ENCODE data around the gene PPP1R36.
"Not testable (repeated sequence)": the region's sequence is repeated elsewhere in the genome, so short reads cannot be mapped to it uniquely, and the experiment has no call there.

PPP1R36 gene

DNA sequence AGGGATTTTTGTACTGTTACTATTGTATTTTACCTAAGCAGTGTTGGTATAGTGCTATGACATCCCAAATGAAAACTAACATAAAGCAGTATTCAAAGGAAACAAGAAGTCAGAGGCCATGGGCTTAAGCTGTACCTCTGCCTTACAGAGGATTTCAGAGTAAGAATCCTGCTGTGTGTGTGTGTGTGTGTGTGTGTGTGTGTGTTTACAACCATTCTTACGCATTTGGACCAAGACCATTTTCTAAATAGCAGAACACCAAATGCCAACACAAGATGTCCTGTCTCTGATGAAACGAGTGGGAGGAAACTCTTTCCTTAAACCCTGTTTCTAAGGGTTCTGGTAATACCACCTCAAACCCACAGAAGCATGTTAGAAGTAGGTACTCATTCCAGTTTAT, 64.4 kb downstream of the PPP1R36 start:
- no peak for DNase-seq

DNA sequence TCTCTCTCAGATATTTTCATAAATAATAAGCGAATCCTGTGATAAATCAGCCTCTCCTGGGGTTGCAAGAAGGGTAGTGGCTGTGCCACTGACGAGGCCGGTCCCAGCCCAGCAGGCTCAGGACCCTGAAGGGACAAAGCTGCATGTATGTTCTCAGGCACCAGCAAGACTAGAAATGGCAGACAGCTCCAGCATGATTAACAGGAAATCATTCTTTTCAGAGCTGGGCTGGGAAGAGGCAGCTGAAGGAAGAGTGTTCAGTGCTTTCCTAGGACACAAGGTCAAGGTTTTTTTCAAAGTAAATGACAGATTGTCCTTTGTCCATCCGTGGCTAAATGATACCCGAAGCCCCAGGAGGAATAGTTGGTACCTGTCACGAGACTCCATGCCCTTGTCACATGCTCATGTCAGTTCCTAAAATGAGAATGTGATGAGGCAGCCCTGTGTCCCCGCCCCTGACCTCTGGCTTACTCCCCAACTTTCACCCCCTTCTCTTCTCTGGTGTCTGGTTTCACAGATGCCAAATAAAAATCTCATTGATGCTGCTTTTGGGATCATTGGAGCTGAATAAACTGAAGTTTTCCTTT, 65.1 kb downstream of the PPP1R36 start:
- DNase-seq, result no peak

DNA sequence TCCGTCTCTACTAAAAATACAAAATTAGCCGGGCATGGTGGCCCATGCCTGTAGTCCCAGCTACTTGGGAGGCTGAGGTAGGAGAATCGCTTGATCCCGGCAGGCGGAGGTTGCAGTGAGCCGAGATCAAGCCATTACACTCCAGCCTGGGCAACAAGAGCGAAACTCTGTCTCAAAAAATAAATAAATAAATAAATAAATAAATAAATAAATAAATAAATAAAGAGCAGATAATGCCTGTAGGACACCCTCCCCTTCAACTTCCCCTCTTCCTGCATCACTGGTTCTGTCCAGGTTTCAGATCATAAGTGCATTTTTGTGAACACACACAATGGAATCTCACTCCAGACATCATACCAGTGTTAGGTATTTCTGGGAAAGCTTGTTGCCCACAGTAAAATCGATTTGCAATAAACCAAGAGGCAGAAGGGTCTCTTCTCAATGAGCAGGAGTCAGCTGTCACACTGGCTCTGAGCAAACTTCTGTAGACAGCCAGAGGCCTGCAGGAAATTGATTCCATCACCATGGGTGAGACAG, 68.2 kb downstream of the PPP1R36 start:
- DNase-seq, result peak; percentile 69

DNA sequence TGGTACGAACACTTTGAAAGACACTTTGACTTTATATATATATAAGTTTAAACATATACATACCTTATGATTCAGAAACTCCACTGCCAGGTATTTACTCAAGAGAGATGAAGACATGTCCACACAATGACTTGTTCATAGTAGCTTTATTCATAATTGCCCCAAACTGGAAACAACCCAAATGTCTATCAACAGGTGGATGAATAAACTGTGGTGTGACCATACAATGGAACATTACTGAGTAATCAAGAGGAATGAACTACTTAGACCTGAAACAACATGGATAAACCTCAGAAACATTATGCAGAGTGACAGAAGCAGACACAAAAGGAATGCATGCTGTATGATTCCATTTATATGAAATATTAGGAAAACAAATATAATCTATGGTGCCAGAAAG, 71.1 kb downstream of the PPP1R36 start:
- no peak for DNase-seq

DNA sequence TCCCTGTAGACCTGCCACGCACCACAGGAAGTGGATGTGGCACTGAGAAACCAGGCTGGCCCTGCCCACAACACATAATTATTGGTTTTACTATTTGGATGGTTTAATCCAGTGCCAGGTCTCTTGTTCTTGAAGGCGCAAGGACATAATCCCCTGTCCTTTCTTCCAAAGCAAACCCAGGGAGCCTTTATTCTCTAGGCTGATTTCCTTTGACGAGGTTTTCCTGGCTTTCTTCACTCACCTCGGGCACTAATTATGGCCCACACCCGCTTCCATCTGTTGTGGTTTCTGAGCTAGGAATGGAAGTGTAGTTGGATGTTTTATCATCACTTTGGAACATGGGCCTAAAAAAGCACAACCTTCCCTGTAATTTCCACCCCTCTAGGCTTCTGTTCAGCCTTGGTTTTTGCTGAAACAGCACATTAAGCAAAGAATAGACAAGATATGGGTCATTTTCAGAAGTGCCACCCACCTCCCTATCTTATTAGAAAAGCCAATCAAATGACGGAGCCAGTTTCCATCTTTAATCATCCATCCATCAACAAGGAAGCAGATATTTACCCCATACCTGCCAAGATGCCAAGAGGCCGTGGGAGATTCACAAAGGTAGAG, 73.9 kb downstream of the PPP1R36 start:
- no peak for DNase-seq

DNA sequence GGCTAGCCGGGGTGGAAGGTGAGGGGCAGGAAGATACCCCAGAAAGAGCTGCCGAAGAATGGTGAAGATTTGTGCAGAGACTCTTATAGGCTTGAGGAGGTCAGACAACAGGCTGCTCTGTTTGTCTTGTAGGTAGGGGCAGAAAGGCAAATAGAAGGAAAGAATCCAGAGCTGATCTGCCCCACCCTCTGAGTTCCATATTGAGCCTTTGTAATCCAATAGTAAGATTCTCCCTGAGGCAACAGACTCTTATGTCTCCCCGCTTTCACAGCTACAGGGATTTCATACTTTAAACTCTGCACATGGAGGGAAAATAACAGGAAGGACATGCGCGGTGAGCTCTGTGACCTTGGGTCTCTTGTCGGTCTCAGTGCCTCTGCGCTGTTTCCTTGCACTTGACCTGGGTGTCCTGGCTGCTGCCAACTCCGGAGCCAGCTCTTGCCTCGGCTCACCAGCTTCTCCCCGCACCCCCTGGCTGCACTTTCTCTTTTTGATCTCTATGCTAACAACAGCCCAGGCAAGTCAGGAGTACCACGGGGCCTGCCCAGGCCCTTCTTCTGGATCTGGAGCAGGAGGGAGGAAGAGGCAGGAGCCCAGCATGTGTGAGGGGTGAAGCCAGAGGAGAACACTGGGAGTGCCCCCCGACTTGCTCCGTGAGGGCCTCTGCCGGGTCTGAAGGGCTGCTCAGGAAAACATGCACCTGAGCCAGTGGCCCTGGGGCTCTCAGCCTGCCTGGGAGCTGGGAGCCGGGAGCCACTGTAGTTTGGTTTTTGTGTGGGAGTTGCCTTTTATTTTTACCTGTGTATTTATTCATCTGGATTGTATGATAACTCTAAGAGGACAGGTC, 75.8 kb downstream of the PPP1R36 start:
- DNase-seq, result no peak

DNA sequence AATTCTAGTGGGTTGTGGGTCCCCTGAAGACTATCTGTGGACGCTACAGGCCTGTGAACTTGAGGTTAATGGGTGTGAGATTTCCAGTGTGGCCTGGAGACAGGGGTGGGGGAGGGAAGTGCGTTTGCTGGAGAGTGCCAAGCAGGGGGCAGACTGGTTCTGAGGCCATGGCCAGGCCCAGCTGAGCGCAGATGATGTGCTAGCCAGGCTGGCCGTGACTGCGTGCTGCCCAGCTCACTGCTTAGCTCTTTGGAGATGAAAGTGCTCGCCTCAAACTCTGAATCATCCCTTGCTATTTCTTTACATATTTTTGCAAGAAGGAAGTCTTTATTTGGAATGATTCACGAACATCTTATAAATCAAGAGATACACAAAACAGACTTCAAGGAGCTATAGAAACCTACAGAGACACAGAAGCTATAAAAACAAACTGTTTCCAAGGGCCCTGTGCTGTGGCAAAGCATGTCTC, 79.2 kb downstream of the PPP1R36 start:
- DNase-seq, result peak; percentile 94

DNA sequence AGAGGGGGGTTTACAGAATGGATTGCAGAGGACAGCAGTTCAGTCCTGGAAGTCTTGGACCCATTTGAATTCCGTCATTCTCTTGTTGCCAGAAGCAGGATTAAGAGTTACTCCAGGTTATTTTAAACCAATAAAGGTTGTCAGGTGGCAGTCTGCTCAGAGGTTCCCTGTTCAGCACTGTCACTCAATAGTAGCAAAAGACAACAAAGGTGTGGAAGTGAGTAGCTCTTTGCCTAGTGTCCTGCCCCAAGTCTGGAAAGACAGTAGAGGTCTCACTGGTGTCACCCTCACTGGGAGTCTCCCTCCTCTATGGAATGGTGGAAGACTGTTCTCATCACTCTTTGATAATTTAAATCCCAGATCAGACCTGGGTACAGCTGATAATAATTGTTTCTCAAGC, 81.0 kb downstream of the PPP1R36 start:
- DNase-seq, result no peak

DNA sequence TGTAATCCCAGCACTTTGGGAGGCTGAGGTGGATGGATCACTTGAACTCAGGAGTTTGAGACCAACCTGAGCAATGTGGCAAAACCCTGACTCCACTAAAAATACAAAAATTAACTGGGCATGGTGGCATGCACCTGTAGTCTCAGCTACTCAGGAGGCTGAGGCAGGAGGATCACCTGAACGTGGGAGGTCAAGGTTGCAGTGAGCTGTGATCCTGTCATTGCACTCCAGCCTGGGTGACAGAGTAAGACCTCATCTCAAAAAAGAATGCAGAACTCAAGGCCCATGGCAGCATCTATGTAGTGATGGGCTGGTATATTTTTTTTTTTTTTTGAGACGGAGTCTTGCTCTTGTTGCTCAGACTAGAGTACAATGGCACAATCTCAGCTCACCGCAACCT, 81.5 kb downstream of the PPP1R36 start:
- DNase-seq, result not testable (repeated sequence)

DNA sequence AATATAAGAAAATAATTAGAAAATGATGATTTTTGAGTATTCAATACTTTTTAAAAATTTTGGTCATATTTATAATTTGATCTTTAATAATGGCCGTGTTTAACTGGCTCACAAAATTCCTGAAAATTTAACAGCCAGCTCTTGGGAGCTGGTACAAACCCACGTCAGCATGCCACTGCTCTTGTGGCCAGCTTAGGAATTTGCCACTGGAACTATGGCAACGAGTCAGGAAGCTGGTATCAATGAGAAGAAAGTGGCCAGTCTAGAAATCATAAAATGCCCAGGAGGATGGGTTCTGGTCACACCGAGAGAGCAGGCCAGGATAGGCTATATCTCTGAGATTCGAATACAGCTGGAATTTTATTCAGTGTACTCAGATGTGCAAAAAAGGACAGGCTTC, 82.3 kb downstream of the PPP1R36 start:
- no peak for DNase-seq

DNA sequence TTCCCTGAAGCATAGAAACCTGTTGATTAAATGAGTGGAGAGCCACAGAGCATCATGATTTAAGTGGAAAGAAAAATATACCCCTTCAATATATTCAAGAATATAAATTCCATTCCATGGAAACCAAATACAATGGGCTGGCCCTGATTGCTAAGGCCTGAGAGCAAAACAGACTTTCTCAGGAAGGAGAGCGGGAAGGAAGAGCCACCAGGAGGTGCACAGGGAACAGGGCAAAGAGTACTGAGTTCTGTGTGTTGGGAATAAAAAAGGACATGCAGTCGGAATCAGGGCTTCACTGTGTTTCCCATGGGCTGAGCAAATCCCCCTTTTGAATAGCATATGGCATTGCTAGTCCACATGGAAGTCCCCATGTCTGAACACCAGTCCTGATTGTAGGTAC, 84.8 kb downstream of the PPP1R36 start:
- DNase-seq, result no peak

DNA sequence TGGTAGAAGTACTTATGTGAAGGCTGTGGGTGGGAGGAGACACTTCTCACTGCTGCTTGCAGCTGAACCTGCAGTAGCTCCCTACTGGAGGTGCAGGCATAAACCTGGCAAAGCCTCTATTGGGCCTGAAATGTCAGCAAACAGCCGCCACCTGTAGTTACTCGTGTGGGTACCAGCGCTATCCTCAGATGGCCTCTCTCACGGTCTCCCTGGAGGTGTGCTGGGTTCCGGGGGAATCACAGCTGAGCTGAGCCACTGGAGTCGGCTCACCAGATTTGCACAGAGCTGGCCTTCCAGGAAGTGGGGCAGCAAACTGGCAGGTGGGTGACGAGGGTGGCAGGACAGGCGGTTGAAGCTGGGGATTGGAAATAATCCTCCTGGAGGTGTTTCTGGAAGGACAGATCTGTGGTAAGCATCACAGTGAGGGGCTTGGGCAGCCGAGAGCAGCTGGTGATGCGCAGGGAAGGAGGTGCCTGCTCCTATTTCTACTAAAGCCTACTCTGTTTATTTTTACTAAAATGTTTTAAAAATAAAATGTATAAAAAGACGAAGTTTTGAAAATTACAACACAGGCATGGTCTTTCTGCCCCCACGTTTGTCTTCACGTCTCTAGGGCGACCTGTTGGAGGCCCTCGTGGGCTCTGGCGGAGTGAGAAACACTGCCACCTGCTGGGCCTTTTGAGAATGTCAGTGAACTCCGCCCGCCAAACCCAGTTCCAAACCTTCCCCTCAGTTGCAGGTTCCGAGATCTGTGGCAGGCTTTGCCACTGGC, 86.6 kb downstream of the PPP1R36 start:
- peak; percentile 60 for DNase-seq

DNA sequence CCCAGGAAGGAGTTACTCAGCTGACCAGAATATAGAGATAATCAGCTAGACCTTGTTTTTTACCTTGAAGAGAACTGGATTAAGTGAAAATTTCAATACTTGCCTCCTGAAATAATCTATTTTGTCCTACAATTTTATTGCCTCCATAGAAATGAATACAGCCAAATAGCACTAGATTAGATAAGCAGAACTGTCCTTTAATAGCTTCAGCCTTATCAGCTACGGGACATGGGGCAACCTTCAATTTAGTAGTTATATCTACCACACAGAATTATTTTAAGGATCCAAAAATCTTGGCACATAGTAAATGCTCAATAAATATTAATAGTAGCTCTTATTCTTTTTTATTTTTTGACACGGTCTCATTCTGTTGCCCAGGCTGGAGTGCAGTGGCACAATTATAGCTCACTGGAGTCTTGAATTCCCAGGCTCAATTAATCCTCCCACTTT, 87.2 kb downstream of the PPP1R36 start:
- DNase-seq, result no peak

DNA sequence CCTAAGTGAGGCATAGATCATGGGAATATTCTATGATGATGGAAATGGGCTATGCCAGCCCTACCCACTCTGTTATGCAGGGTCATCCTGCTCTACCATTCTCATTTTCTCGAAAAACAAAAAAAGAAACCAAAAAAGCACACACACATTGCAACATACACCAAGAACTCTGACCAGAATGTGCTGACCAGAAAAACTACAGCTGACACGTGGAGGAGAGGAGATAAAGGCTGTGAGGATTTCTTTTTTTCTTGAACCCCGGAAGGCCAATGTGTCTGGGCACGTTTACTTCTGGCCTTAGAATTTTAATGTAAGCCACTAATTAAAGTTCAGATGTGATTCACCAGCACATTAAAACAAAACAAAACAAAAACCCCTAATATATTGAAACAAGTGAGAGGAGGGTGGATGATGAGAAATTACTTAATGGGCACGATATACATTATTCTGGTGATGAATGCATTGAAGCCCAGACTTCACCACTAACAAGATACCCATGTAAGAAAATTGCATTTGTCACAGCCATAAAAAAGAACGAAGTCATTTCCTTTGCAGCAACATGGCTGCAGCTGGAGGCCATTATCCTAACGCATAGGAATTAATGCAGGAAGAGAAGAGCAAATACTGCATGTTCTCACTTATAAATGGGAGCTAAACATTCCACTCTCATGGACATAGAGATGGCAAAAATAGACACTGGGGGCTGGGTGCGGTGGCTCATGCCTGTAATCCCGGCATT, 88.1 kb downstream of the PPP1R36 start:
- DNase-seq, result peak; percentile 53

DNA sequence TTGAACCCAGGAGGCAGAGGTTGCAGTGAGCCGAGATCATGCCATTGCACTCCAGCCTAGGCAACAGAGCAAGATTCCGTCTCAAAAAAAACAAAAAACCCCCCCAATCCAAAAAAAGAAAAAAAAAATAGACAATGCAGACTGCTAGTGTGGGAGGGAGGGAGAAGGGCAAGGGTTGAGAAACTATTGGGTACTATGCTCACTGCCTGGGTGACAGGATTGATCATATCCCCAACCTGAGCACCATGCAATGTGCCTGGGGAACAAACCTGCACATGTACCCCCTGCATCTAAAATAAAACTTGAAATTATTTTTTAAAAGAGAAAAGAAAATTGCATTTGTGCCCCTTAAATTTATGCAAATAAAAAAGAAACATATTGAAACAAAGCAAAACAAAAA, 88.9 kb downstream of the PPP1R36 start:
- DNase-seq, result no peak
